CD8-positive, alpha-beta memory T cell (primary cell): ENCODE data around the gene GGN. TPM values are rescaled to one million over a fixed set of nuclear protein-coding genes. Genes with fewer than 3 reads are reported as not detected.
A peak's percentile ranks its signal among the peaks of the same experiment; 100 is the strongest.
"Not testable (repeated sequence)": the region's sequence is repeated elsewhere in the genome, so short reads cannot be mapped to it uniquely, and the experiment has no call there.

ENCODE experiments used
- CTCF ChIA-PET: fragments of 350-600 bp; sonication (Branson Sonifier 250); formaldehyde crosslinking; loops from one replicate; lab custom pipeline; 2021; ENCODE audit warnings: antibody characterized with exemption; lab: Charles Lee
- POLR2A ChIA-PET: fragments of 350-600 bp; sonication (Branson Sonifier 250); formaldehyde crosslinking; loops from one replicate; lab custom pipeline; 2021; ENCODE audit warnings: antibody characterized with exemption; lab: Charles Lee
- DNase-seq, 5 donors: peaks; one replicate each; pipeline versions ENCODE4 v3.0.0 to v3.0.0-alpha.2; 2020 to 2022; ENCODE audit warnings: mixed read lengths in 1 of 5
- H3K27ac ChIP-seq: one replicate; pipeline ENCODE4 v1.7.0; 2013; ENCODE audit warnings: low read depth, mild to moderate bottlenecking, low read length, moderate library complexity
- H3K27me3 ChIP-seq: 2 replicates; pipeline ENCODE4 v1.7.0; 2013; ENCODE audit warnings: low read length, mild to moderate bottlenecking; ENCODE audit not compliant: insufficient read depth, poor library complexity, severe bottlenecking
- H3K36me3 ChIP-seq: 2 replicates; pipeline ENCODE4 v1.7.0; 2013; ENCODE audit warnings: mild to moderate bottlenecking, low read length, moderate library complexity; ENCODE audit not compliant: insufficient read depth
- H3K4me1 ChIP-seq: 2 replicates; pipeline ENCODE4 v1.7.0; 2013; ENCODE audit warnings: mild to moderate bottlenecking, low read length, moderate library complexity; ENCODE audit not compliant: insufficient read depth
- H3K4me3 ChIP-seq: 2 replicates; pipeline ENCODE4 v1.7.0; 2013; ENCODE audit warnings: mild to moderate bottlenecking, low read length
- H3K9me3 ChIP-seq: 2 replicates; pipeline ENCODE4 v1.7.0; 2013; ENCODE audit warnings: mild to moderate bottlenecking, low read length
- H3K27ac Mint-ChIP-seq, 8 donors: one replicate each; pipeline ENCODE4 v1.8.0; 2020 to 2021; ENCODE audit warnings: mixed read lengths in 8 of 8, mild to moderate bottlenecking in 6 of 8, inconsistent platforms in 3 of 8, moderate library complexity in 3 of 8
- H3K27me3 Mint-ChIP-seq, 2 donors: one replicate each; pipeline ENCODE4 v1.8.0; 2020 to 2021; ENCODE audit warnings: mixed read lengths in 2 of 2, mild to moderate bottlenecking in 1 of 2, moderate library complexity in 1 of 2
- H3K36me3 Mint-ChIP-seq, 3 donors: one replicate each; pipeline ENCODE4 v1.8.0; 2020 to 2021; ENCODE audit warnings: mixed read lengths in 3 of 3, inconsistent platforms in 1 of 3, mild to moderate bottlenecking in 1 of 3
- H3K4me1 Mint-ChIP-seq, 3 donors: one replicate each; pipeline ENCODE4 v1.8.0; 2020 to 2021; ENCODE audit warnings: mixed read lengths in 3 of 3, inconsistent platforms in 1 of 3, mild to moderate bottlenecking in 1 of 3
- H3K4me3 Mint-ChIP-seq, 7 donors: one replicate each; pipeline ENCODE4 v1.8.0; 2020 to 2021; ENCODE audit warnings: mixed read lengths in 7 of 7, mild to moderate bottlenecking in 6 of 7, moderate library complexity in 4 of 7, inconsistent platforms in 2 of 7
- H3K9me3 Mint-ChIP-seq, 5 donors: one replicate each; pipeline ENCODE4 v1.8.0; 2020 to 2022; ENCODE audit warnings: mixed read lengths in 5 of 5, mild to moderate bottlenecking in 3 of 5, moderate library complexity in 2 of 5, inconsistent platforms in 1 of 5
- polyA plus RNA-seq: library from polyadenylated mRNA; unstranded; fragments of 300-500 nt; fragmentation: Illumina TruSeq; gene quantifications from one replicate; pipeline ENCODE4 v1.2.3, GENCODE V29; 2021
- total RNA-seq, 2 experiments: library from RNA; stranded (reverse); gene quantifications; one replicate each; pipeline ENCODE4 v1.2.3, GENCODE V29; 2021

The GGN gene
- total and polyA plus RNA-seq, 3 experiments from 2014 or later: 0.15 TPM; not detected in 2

- H3K27me3 ChIP-seq: no peaks in the 10 kb centered on the region
- no peak overlapping the region for H3K4me3 ChIP-seq
- H3K27ac ChIP-seq: no peak overlapping the region
- Mint-ChIP-seq H3K4me1 (peaks cover 12 to 20% (median 17%) of the 10 kb centered on the region in 3 donors), H3K36me3 (no peaks in the 10 kb centered on the region), H3K27me3 (peaks cover 19 to 33% of the 10 kb centered on the region in 2 donors), H3K4me3 (no peak overlapping the region), H3K27ac (peak overlapping the region in 1 of 8 donors; percentile 35), H3K9me3 (no peaks in the 10 kb centered on the region)
- no peaks in the 10 kb centered on the region for H3K36me3 ChIP-seq
- H3K9me3 ChIP-seq: no peaks in the 10 kb centered on the region
- ChIA-PET CTCF (interaction anchor here (1.0 kb wide), 1 partner anchor 26 kb away, joined by 3 read pairs; the partner anchor contains the start of gene FAM98C), POLR2A (no interaction called here)
- H3K4me1 ChIP-seq: no peaks in the 10 kb centered on the region
- DNase-seq: no peak
Observed at GRCh38 chr19:38429055-38429810, 41.4 kb upstream of the GGN start.

GRCh38 chr19:38427035-38427677, 39.3 kb upstream of the GGN start:
- H3K36me3 Mint-ChIP-seq, H3K4me3 Mint-ChIP-seq, H3K36me3 ChIP-seq, H3K9me3 Mint-ChIP-seq, H3K4me3 ChIP-seq, CTCF ChIA-PET, H3K9me3 ChIP-seq, DNase-seq, H3K4me1 ChIP-seq, POLR2A ChIA-PET, H3K27me3 ChIP-seq, H3K27ac ChIP-seq: not testable (repeated sequence)
- Mint-ChIP-seq H3K4me1 (peaks cover 7 to 13% (median 8%) of the 10 kb centered on the region in 3 donors), H3K27ac (peak overlapping the region in 1 of 8 donors; percentile 67), H3K27me3 (peaks cover 18 to 23% of the 10 kb centered on the region in 2 donors)

- no peaks in the 10 kb centered on the region for H3K9me3 Mint-ChIP-seq
- no peaks in the 10 kb centered on the region for H3K27me3 ChIP-seq
- H3K4me1 Mint-ChIP-seq: peaks cover 7 to 13% (median 8%) of the 10 kb centered on the region in 3 donors
- H3K27me3 Mint-ChIP-seq: peaks cover 17 to 23% of the 10 kb centered on the region in 2 donors
- no peaks in the 10 kb centered on the region for H3K36me3 ChIP-seq
- H3K4me1 ChIP-seq: no peaks in the 10 kb centered on the region
- H3K4me3 Mint-ChIP-seq: peak within 1 kb of the TSS in 2 of 7 donors; percentile 37 to 49
- peak within 1 kb of the TSS in 4 of 8 donors; percentile 42 to 72 (median 62) for H3K27ac Mint-ChIP-seq
- CTCF ChIA-PET: no interaction called here
- no peak within 1 kb of the TSS for H3K4me3 ChIP-seq
- H3K9me3 ChIP-seq: no peaks in the 10 kb centered on the region
- H3K27ac ChIP-seq: peak within 1 kb of the TSS; percentile 67
- peak in 1 of 5 donors; percentile 33 for DNase-seq
- POLR2A ChIA-PET: no interaction called here
- no peaks in the 10 kb centered on the region for H3K36me3 Mint-ChIP-seq
Observed at GRCh38 chr19:38425810-38426466, 38.1 kb upstream of the GGN start, which contains the start of gene RASGRP4. TSS of gene RASGRP4 (minus strand) at chr19:38426219. CDS start at chr19:38426091, 128 bp downstream.

- Histone ChIP-seq H3K27ac (peak overlapping the region; percentile 67), H3K4me1 (no peaks in the 10 kb centered on the region), H3K36me3 (no peaks in the 10 kb centered on the region), H3K4me3 (no peak overlapping the region), H3K27me3 (no peaks in the 10 kb centered on the region), H3K9me3 (no peaks in the 10 kb centered on the region)
- no peak for DNase-seq
- H3K9me3 Mint-ChIP-seq: no peaks in the 10 kb centered on the region
- peaks cover 7 to 13% (median 8%) of the 10 kb centered on the region in 3 donors for H3K4me1 Mint-ChIP-seq
- no peak overlapping the region for H3K4me3 Mint-ChIP-seq
- peaks cover 17 to 23% of the 10 kb centered on the region in 2 donors for H3K27me3 Mint-ChIP-seq
- CTCF ChIA-PET: no interaction called here
- H3K27ac Mint-ChIP-seq: peak overlapping the region in 1 of 8 donors; percentile 56
- POLR2A ChIA-PET: no interaction called here
- H3K36me3 Mint-ChIP-seq: no peaks in the 10 kb centered on the region
Observed at GRCh38 chr19:38425222-38425809, 37.5 kb upstream of the GGN start.

- Histone ChIP-seq H3K4me3 (no peak overlapping the region), H3K27ac (no peak overlapping the region), H3K36me3 (no peaks in the 10 kb centered on the region), H3K27me3 (no peaks in the 10 kb centered on the region), H3K9me3 (no peaks in the 10 kb centered on the region), H3K4me1 (no peaks in the 10 kb centered on the region)
- Mint-ChIP-seq H3K9me3 (no peaks in the 10 kb centered on the region), H3K36me3 (no peaks in the 10 kb centered on the region), H3K4me1 (peaks cover 6 to 10% (median 8%) of the 10 kb centered on the region in 3 donors), H3K27ac (no peak overlapping the region), H3K4me3 (no peak overlapping the region), H3K27me3 (peaks cover 14 to 18% of the 10 kb centered on the region in 2 donors)
- CTCF ChIA-PET: interaction anchor here (1.0 kb wide), 1 partner anchor 21 kb away, joined by 3 read pairs; no protein-coding TSS in a partner anchor
- DNase-seq: no peak
- POLR2A ChIA-PET: no interaction called here
Observed at GRCh38 chr19:38424272-38424671, 36.4 kb upstream of the GGN start.

- ChIA-PET POLR2A (no interaction called here), CTCF (no interaction called here)
- Mint-ChIP-seq H3K36me3 (no peaks in the 10 kb centered on the region), H3K4me3 (no peak overlapping the region), H3K4me1 (peaks cover 12 to 22% (median 18%) of the 10 kb centered on the region in 3 donors), H3K27ac (peak overlapping the region in 1 of 8 donors; percentile 47), H3K27me3 (peaks cover 9% of the 10 kb centered on the region in 2 donors), H3K9me3 (no peaks in the 10 kb centered on the region)
- no peak for DNase-seq
- Histone ChIP-seq H3K9me3 (no peaks in the 10 kb centered on the region), H3K27me3 (no peaks in the 10 kb centered on the region), H3K27ac (no peak overlapping the region), H3K36me3 (no peaks in the 10 kb centered on the region), H3K4me1 (peaks cover 9% of the 10 kb centered on the region), H3K4me3 (no peak overlapping the region)
Observed at GRCh38 chr19:38422438-38422837, 34.6 kb upstream of the GGN start.

GRCh38 chr19:38421856-38422255, 34.0 kb upstream of the GGN start:
- Mint-ChIP-seq H3K4me3 (no peak overlapping the region), H3K36me3 (no peaks in the 10 kb centered on the region), H3K27ac (no peak overlapping the region), H3K4me1 (peaks cover 18 to 28% (median 23%) of the 10 kb centered on the region in 3 donors), H3K27me3 (peaks cover 8 to 9% of the 10 kb centered on the region in 2 donors), H3K9me3 (no peaks in the 10 kb centered on the region)
- Histone ChIP-seq H3K9me3 (no peaks in the 10 kb centered on the region), H3K36me3 (no peaks in the 10 kb centered on the region), H3K4me1 (peaks cover 13% of the 10 kb centered on the region), H3K27me3 (no peaks in the 10 kb centered on the region), H3K27ac (no peak overlapping the region), H3K4me3 (no peak overlapping the region)
- DNase-seq: no peak
- CTCF ChIA-PET: no interaction called here
- POLR2A ChIA-PET: no interaction called here
